ENCODE results near the gene GNPTAB. TPM values are rescaled to one million over a fixed set of nuclear protein-coding genes. Genes with fewer than 3 reads are reported as not detected.
"Not testable (repeated sequence)": the region's sequence is repeated elsewhere in the genome, so short reads cannot be mapped to it uniquely, and the experiment has no call there.

Gene GNPTAB
- total RNA-seq, result 56.2 TPM
- long read RNA-seq, full-length matches to known transcripts, result 3 of 29 reads
- long read RNA-seq, partial matches to known transcripts, result 17 of 29 reads
- long read RNA-seq, other reads (novel, unspliced or antisense), result 9 of 29 reads

DNA sequence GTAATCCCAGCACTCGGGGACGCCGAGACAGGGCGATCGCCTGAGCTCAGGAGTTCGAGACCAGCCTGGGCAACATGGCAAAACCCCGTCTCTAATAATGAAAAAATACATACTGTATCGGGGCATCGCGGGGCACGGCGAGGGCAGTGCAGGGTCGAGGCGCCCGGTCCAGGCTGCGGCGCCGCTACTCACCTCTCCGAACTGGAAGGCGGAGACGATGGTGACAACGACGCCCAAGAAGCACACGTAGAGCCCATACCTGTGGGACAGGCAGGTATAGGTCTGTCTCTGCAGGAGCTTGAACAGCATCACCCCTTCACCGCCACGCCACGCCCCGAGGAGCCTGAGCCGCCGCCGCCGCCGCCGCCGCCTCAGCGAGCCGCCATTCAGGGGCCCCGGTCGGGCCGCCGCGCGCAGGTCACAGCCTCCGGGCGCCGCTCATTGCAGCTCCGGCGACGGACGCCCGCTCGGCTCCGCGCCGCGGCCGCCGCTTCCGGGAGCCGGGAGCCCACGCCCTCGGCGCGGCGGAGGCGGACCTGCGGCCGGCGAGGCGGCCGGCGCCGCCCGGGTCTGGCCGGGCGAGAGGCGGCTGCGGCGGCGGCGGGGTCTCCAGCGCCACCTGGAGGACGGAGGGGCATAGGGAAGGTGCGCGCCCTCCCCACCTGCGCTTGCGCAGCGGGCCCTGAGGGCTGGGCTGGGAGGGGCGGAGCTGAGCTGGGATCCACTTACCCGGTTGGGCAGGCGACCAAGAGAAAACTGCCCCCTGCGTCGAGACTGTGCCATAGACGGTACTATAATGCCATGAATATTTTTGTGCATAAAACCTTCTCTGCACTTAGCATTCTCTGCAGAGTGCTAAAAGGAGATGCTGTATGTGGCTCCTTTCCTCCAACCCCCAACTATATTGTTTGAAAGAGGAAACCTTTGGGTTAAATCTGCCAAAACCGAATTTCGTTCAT lies at the start of gene GNPTAB:
Gene GNPTAB (minus strand): TSS at position 593 of the 959 bp plus-strand sequence. CDS start 284 bp downstream, at position 309.
- peak; percentile 96 for DNase-seq (ENCODE audit: missing footprints)
- intact Hi-C loops (cut with DNase I), result loop anchor here (1.0 to 10.0 kb wide), 4 partner anchors 46 to 426 kb away; partner anchors contain the start of genes ARL1 and DRAM1
- peak; percentile 99 for ATAC-seq

DNA sequence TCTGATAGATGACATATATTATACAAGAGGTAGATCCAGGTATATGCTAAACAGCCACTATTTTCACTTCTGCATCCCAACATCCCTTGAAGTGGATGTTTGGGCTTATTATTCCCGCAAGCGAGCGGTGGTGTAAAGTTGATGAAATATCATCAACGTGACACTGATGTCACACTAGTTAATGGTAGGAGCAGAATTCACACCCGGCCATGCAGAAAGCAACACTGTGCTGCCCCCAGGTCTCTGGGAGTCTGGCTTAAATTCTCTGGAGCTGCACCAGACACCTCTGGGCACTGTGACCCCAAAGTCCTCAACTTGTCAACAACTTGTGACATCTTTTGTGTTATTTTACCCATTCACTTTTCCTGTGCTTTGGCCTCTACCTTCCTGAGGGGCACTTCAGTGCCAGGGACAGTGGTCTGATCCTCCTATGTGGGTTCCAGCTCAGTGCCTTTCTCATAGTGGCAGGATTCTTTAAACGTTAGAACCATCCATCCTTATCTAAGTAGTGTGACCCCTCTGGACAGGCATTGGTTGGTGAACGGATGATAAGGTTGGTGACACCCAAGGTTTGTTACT lies 47.6 kb upstream of the GNPTAB start:
- intact Hi-C loops (cut with DNase I), result loop anchor here (5.0 kb wide), 1 partner anchor 184 kb away; the partner anchor contains the start of gene WASHC3
- ATAC-seq, result no peak
- DNase-seq (ENCODE audit: missing footprints), result no peak

DNA sequence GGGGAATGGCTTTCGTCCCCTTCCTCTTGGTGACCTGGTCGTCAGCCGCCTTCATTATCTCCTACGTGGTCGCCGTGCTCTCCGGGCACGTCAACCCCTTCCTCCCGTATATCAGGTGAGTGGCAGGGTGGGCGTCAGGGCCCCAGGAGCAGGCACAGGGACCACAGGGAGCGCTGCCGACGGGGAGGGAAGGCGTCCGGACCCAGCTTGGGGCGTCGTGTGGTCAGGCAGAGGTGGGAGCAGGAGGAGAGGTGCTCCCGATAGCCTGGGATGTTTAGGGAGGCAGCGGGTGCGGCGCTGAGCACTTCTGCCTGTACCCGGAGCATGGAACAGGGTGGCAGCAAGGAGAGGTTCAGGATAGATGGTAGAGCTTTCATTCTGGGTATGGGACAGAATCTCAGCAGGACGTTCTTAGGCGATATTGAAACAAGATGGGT lies 47.1 kb upstream of the GNPTAB start:
- DNase-seq (ENCODE audit: missing footprints) (peak; percentile 78), ATAC-seq (peak; percentile 3)
- intact Hi-C loops (cut with DNase I), result loop anchor here (2.0 to 5.0 kb wide), 2 partner anchors 47 to 184 kb away; partner anchors contain the start of genes GNPTAB and WASHC3

DNA sequence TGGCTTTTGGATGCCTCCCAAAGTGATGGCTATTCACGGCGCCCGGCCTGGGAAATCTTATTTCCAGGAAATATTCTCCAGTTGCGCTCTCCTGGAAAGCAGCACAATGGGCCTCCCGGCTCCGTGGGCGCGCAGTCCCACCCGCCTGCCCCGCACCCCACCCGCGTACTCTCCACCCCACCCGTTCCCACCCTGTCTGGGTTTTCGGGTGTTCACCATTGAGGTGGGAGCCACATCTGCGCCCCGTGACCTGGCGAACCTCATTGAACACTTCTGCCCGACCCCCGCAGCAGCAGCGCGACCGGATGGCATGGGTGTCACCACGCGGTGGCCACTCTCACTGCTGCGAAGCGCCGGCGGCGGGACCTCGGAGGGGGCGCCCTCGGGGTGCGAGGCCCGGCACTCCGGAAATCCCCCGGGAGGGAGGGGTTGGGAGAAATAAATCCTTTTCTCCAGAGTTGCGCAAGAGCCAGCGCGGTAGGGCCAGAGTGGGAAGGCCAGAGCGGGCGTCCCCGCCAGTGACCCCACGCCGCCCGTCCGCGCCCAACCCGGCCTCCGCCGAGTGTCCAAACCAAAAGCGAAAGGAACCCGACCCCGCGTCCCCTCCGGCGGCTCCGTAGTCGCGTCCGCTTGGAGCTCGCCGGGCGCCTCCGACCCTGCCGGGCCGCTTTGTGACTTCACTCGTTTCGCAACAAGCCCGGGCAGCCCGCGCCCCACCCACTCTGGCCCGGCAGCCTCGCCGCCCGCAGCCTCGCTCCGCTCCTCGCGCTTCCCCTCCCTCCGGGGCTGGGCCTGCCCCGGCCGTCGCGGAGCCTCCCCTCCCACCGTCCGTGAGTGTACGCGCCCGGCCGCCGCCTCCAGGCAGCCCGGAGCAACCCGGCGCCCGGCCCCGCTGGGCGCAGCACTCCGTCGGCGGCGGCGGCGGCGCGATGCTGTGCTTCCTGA lies 46.4 kb upstream of the GNPTAB start, which contains the start of gene DRAM1:
Gene DRAM1 (plus strand): TSS at position 720 of the 945 bp plus-strand sequence. CDS start 210 bp downstream, at position 930.
- ATAC-seq (peak; percentile 97), DNase-seq (ENCODE audit: missing footprints) (peak; percentile 97)
- intact Hi-C loops (cut with DNase I), result loop anchor here (2.0 to 5.0 kb wide), 2 partner anchors 46 to 185 kb away; partner anchors contain the start of genes GNPTAB and WASHC3

DNA sequence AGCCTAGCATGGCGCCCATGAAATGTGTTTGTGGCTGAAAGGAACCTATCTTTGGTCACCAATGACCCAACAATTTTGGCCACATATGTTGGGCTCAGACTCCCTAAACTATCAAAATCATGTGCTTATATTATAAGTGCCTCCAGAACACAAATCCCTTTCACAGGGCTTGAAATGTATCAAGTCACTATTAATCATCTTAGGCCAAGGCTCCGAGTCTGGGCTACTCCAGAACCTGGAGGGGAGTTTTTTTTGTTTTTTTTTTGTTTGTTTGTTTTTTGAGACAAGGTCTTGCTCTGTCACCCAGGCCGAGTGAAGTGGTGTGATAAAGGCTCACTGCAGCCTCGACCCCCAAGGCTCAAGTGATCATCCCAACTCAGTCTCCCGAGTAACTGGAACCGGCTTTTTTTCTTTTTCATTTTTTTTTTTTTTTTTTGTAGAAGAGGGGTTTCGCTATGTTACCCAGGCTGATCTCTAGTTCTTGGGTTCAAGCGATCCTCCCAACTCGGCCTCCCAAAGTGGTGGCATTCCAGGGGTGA lies 45.6 kb upstream of the GNPTAB start:
- DNase-seq (ENCODE audit: missing footprints) (no peak), ATAC-seq (no peak)
- intact Hi-C loops (cut with DNase I), result loop anchor here (2.0 to 5.0 kb wide), 2 partner anchors 46 to 186 kb away; partner anchors contain the start of genes GNPTAB and WASHC3

DNA sequence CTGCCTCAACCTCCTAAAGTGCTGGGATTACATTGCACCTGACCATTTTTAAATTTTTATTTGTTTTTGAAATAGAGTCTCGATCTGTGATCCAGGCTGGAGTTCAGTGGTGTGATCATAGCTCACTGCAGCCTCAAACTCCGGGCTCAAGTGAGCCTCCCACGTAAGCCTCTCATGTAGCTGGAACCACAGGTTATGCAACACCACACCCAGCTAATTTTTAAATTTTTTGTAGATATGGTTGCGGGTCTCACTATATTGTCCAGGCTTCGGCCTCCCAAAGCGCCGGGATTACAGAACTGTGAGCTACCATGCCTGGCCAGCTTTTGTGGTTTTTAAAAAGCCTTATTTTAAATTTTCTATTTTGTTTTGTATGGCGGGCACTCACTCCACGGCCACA lies 44.4 kb upstream of the GNPTAB start:
- intact Hi-C loops (cut with DNase I), result loop anchor here (5.0 kb wide), 1 partner anchor 187 kb away; the partner anchor contains the start of gene WASHC3
- no peak for ATAC-seq
- DNase-seq (ENCODE audit: missing footprints), result no peak

DNA sequence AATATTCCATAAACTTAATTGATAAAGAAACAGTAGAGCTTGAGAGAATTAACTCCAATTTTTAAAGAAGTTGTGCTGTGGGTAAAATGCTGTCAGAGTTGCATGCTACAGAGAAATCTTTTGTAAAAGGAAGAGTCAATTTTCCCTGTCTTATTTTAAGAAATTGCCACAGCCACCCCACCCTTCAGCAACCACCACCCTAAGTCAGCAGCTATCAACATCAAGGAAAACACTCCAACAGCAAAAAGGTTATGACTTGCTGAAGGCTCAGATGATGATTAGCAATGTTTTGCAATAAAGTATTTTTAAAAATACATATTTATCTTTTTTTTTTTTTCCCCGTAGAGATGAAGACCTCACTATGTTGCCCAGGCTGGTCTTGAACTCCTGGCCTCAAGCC lies 40.2 kb upstream of the GNPTAB start:
- intact Hi-C loops (cut with DNase I), result no loop called here
- DNase-seq (ENCODE audit: missing footprints) (no peak), ATAC-seq (no peak)

DNA sequence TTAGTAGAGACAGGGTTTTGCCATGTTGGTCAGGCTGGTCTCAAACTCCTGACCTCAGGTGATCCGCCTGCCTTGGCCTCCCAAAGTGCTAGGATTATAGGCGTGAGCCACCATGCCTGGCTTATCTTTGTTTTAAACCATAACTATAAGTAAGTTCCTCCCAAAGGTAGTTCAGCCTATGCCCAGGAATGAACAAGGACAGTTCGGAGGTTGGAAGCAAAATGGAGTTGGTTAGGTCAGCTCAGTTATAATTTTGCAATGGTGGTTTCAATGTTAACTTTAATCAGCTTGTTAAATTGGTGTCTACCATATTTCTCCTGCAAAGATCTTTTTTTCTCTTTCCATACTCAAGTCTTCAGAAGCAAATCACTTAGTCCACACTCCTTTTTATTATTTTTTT lies 36.9 kb upstream of the GNPTAB start:
- DNase-seq (ENCODE audit: missing footprints); intact Hi-C loops (cut with DNase I): not testable (repeated sequence)

DNA sequence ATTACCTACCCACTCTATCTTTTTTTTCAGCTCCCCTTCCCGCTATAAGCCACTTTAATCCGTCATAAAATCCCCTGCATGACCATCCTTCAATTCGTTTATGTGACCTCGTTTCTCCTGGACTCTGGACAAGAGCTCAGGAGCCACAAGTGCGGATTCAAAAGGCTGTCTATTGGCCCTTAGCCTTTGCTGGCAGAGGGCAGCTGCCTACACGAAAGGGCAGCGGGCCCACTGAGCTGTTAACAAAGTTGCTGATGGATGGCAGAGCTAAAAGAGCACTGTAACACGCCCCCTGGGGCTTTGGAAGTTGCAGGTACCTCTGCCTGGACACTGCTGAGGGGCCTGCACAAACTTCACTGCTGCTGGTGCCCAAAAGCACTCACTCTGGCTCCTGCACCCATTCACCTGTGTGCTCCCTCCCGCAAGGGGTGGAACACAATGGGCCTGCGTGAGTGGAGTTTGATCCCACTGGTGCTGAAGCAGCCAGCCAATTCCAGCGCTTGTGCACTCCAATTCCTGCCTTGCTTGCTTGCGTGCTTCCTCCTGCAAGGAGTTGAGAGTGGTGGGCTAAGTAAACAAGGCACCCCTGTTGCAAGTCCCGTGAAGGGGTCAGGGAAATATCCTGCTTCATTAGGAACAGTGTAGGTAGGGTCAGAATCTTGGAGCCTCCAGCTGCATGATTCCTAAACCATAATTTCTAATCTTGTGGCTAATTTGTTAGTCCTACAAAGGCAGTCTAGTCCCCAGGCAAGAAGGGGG lies 36.0 kb upstream of the GNPTAB start:
- DNase-seq (ENCODE audit: missing footprints) (no peak), ATAC-seq (peak; percentile 23)
- intact Hi-C loops (cut with DNase I), result no loop called here

More for the DNA sequence above, 36.9 kb upstream of the GNPTAB start:
- ATAC-seq, result not testable (repeated sequence)

DNA sequence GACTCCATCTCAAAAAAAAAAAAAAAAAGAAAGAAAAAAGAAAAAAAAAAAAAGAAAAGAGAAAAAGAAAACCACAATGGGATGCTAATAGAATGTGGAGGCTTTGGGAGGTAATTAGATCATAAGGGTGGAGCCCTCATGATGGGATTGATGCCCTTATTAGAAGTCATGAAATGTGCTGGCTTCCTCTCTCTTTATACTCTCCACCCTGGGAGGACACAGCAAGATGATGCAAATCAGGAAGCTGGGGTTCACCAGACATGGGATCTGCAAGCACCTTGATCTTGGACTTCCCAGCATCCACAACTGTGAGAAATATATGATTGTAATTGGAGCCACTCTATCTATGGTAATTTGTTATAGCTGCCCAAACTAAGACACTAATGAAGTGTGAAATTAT lies 33.2 kb upstream of the GNPTAB start:
- DNase-seq (ENCODE audit: missing footprints), result no peak
- ATAC-seq, result no peak
- intact Hi-C loops (cut with DNase I), result no loop called here

DNA sequence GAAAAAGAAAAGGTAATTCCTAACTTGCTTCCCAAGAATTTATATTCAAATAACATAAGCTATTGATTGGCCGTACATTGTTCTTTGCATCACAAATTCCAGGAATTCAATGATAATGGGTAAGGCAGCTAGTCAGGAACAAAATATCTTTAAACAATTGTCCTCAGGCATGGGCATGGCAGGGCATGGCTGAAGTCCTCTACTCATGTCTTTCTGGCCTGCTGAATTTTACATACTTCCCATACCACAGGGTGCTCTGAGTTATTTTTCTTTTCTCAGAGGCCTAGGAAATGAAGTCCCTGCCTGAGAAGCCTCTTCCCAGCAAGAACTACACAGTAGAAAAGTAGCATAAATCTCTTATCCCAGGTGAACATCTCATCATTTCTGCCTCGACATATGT lies 31.5 kb upstream of the GNPTAB start:
- ATAC-seq (no peak), DNase-seq (ENCODE audit: missing footprints) (no peak)
- intact Hi-C loops (cut with DNase I), result no loop called here

DNA sequence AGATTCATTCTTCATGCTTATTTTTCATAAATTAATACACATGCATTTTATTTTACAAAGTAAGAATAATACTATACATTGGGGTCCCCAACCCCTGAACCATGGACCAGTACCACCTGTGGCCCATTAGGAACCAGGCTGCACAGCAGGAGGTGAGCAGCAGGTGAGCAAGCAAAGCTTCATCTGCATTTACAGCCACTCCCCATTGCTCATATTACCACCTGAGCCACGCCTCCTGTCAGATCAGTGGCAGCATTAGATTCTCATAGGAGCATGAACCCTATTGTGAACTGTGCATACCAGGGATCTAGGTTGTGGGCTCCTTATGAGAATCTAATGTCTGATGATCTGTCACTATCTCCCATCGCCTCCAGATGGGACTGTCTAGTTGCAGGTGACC lies 30.9 kb upstream of the GNPTAB start:
- ATAC-seq; DNase-seq (ENCODE audit: missing footprints); intact Hi-C loops (cut with DNase I): not testable (repeated sequence)

DNA sequence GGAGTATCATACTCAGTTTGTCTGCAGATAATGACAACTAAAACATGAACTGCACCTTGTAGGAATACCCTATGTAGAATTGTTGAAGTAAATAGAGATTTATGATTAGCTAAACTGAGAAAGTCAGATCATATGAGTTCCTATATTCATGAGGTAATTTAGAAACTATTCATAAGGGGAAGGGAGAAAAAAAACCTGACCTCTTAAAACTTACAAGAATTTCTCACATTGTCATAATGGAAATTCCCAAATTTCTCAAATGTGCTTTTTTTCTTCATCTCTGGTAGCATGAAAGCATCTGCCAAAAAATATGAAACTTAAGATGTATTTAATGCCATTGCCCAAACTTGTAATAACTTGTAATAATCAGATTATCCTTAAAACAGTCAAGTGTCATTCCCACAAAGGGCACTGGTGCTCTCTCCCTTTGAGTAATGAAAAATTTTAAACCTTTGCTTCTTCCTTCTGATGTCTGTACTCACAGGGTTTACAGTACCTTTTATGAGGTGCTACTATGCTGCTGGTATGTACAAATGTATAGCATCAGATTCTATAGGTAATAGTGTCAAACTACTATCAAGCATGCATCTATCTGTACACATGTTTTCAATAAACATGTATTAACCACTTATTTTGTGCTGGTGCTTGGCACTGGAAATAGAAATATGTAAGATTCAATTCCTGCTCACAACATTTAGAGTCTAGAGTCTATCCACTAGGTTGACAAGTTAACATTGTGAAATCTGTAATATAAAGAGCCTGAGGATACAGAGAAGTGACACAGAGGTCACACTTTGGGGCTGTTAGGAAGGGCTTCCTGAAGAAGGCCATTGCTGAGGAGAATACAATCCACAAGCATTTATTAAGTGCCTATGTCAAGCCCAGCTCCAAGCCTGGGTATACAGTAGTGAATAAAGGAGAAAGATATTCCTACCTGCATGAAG lies 29.2 kb upstream of the GNPTAB start:
- DNase-seq (ENCODE audit: missing footprints) (no peak), ATAC-seq (no peak)
- intact Hi-C loops (cut with DNase I), result no loop called here

DNA sequence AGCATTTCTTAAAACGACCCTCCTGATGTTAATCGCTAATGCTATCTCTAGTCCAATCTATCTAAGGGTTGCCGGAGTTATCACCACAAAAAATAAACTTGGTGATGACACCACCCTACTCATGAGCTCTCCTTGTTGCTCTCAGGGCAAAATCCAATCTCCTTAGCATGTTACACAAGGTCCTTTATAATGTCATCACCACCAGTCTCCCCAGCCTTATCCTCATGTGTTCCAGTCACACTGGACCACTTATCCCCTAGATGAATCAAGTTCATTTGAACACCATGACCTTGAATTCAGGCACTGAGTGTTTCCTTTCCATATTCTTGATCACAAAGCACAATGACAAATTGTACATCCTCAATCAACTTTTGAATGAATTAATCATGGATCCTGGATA lies 27.6 kb upstream of the GNPTAB start:
- no peak for ATAC-seq
- intact Hi-C loops (cut with DNase I), result no loop called here

DNA sequence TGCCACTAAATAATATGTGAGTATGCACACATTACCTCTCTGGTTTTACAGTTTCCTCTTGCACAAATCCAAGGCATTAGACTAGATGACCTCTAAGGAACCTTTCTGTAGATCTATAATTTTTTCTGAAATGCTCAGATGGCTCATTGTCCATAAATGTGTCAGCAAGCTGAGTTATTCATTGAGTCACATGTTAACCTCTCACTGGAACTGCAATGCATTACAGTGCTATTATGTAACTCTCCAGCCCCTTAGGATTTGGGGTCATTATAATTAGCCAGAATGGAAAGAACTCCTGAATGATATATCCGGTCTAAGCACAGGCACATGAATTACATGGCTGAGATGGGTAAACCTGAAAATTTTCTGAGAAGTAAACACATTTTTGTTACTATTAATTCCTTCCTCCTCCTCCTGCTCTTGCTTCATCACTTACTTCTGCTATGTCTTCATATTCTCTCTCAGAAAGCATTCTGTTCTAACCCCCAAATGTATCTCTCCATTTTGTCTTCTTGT lies 26.3 kb upstream of the GNPTAB start:
- peak; percentile 70 for ATAC-seq
- intact Hi-C loops (cut with DNase I), result no loop called here
- no peak for DNase-seq (ENCODE audit: missing footprints)

More for the DNA sequence above, 27.6 kb upstream of the GNPTAB start:
- DNase-seq (ENCODE audit: missing footprints), result no peak

DNA sequence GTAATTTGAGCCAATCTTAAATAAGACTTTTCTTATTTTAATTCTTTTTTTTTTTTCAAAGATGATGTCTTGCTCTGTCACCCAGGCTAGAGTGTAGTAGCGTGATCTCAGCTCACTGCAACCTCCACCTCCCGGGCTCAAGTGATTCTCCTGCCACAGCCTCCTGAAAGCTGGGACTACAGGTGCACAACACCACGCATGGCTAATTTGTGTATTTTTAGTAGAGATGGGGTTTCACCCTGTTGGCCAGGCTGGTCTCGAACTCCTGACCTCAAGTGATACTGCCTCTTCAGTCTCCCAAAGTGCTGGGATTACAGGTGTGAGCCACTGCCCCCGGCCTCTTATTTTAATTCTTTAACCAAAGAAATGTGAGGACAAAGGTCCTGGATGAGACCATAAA lies 25.9 kb upstream of the GNPTAB start:
- ATAC-seq; intact Hi-C loops (cut with DNase I): not testable (repeated sequence)

More for the DNA sequence above, 25.9 kb upstream of the GNPTAB start:
- not testable (repeated sequence) for DNase-seq (ENCODE audit: missing footprints)
